Mammary epithelial cell (primary cell): ENCODE data around the gene TMPRSS3.

Source experiments
- CTCF ChIP-seq, 2 donors: IDR thresholded peaks in 1 of 2; conservative IDR thresholded peaks in 1 of 2; 2 replicates each; pipeline ENCODE4 v1.5.1; 2011 to 2012; ENCODE audit warnings: inconsistent platforms in 2 of 2, low read length in 2 of 2, mild to moderate bottlenecking in 2 of 2, control low read depth in 1 of 2, low read depth in 1 of 2; ENCODE audit not compliant: insufficient read depth in 1 of 2; ENCODE audit errors: extremely low read depth in 1 of 2
- EZH2 ChIP-seq: IDR thresholded peaks from 2 replicates; pipeline ENCODE4 v1.6.1; 2012; ENCODE audit warnings: low read length, inconsistent platforms, borderline replicate concordance

GRCh38 chr21:42358261-42358660 is 37.6 kb downstream of the TMPRSS3 start:
- TF ChIP-seq CTCF (conservative IDR thresholded peaks at IDR 0.05 in 1 of 2, IDR thresholded peaks at IDR 0.05 in 1 of 2; ENCODE audit: extremely low read depth in 1 of 2, insufficient read depth in 1 of 2, low read depth in 1 of 2, low read length in 2 of 2) (no peak), EZH2 (no peak)
